ENCODE results near the gene CFAP119.
"Not testable (repeated sequence)": the region's sequence is repeated elsewhere in the genome, so short reads cannot be mapped to it uniquely, and the experiment has no call there.

The CFAP119 gene

DNA sequence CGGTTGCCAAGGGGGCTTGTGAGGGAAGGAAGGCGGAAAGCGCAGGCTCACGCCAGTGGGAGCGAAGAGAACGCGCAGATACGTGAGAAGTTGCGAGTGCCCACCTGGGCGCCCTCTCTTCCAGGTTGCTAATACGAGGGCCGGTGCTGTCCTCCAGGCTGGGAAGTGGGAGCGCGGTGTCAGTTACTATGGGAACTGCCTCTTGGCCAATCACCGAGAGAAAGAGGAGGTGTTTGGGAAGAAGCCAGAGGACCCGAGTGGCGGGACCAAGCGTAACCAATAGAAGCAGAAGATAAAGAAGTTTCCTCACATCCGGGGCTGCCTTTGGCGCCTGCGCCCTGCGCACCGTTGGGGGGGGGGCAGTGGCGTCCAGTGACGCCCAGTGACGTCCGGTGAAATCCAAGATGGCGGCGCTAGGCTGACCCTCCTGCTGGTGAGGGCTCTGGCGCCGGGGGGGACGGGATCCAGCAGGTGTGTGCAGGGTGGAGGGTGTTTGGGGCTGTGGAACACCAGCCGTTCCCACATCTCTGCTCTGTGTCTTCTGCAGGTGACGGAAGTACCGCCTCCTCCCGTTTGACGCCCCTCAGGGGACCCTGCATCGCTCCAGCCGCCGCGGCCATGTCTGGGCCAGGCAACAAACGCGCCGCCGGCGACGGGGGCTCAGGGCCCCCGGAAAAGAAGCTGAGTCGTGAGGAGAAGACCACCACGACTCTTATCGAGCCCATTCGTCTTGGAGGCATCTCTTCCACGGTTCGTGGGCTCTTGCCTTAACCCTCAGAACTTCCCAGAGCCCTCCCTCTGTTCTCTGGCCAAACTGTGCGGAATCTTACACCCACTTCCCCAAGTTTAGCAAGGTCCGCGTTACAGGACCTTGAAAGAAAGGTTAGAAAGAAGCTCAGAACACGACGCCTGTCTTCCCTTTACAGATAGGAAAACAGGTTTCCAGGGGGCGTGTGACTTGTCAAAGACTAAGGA is at the start of gene CFAP119, which contains the start of gene RNF40:
TSS of gene CFAP119 (minus strand) at position 135 of the 975 bp plus-strand sequence. CDS start 314 bp downstream, outside the sequence.
TSS of gene RNF40 (plus strand) at position 395 of the 975 bp plus-strand sequence. CDS start at position 619, 224 bp downstream.
- peak; percentile 92 to 99 (median 96) for DNase-seq
- intact Hi-C loops (cut with DNase I), result loop anchor here (2.0 to 10.0 kb wide), 2 partner anchors 13 to 63 kb away; partner anchors contain the start of gene PHKG2

DNA sequence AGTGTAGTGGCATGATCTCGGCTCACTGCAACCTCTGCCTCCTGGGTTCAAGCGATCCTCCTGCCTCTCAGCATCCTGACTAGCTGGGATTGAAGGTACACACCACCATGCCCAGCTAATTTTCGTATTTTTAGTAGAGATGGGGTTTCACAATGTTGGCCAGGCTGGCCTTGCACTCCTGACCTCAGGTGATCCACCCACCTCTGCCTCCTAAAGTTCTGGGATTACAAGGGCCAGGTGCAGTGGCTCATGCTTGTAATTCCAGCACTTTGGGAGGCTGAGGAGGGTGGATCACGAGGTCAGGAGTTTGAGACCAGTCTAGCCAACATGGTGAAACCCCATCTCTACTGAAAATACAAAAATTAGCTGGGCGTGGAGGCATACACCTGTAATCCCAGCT is 47.8 kb upstream of the CFAP119 start:
- peak in 1 of 10 donors; percentile 12 for DNase-seq
- intact Hi-C loops (cut with DNase I), result not testable (repeated sequence)

DNA sequence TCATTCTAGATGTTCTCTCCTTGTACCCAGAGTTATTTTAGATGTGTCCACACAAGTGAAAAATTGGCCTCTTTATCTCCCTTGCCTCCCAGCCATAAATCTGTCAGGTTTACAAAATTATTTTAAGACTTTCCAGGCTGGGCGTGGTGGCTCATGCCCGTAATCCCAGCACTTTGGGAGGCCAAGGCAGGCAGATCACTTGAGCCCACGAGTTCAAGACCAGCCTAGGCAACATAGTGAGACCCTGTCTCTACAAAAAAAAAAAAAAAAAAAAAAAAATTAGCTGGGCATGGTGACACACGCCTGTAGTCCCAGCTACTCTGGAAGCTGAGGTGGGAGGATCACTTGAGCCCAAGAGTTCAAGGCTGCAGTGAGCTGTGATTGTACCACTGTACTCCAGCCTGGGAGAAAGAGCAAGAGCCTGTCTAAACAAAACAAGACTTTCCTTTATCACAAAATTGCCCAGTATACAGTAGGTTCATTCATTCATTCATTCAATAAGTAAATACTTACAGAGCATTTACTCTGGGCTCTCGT is 47.1 kb upstream of the CFAP119 start:
- intact Hi-C loops (cut with DNase I), result not testable (repeated sequence)
- peak in 2 of 10 donors; percentile 6 to 15 for DNase-seq

DNA sequence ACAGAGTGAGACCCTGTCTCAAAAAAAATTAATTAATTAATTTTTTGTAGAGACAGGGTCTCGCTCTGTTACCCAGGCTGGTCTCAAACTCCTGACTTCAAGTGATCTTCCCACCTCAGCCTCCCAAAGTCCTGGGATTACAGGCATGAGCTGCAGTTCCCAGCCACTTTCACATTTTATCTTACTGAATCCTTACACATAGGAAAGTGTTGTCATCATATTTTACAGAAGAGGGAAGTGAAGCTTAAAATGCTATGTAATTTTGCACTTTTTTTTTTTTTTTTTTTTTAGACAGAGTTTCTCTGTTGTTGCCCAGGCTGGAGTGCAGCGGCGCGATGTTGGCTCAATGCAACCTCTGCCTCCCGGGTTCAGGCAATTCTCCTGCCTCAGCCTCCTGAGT is 46.3 kb upstream of the CFAP119 start:
- peak in 1 of 10 donors; percentile 14 for DNase-seq
- intact Hi-C loops (cut with DNase I), result no loop called here

DNA sequence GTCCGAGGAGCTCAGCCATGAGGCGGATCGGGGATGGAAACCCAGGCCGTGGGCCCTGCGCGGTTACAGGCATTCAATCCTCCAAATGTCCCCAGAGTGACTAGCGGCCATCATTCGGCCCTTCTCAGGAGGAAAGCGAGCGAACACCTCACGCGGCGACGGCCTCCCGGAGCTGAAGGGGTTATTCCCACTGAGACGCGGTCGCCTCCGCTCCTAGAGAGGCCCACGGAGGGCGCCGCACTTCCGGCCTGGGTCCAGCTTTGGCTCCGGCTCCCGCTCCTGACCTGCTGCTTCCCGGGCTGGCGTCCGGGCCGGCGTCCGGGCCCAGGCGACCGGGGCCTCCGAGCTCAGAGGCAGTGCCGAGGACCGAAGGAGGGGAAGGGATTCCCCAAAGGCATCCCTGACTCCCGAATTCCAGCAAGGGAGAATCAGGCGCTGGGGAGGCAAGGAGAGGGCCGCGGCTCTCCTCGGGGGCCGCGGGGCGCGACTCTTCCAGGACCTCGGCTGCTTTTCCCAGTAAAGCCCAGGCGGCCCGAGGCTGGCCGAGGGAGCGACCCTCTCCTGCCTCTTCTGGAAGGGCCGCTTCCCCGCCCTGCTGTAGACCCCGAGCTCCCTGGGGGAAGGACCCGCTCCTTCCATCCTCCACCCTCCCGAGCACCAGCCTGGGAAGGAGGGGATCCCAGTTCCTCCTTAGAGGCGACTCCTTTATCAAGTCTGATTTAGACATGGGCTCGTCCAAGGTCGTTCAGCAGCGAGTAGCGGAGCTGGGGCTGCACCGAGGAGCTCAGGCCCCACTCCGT is 43.7 kb upstream of the CFAP119 start:
- intact Hi-C loops (cut with DNase I), result loop anchor here (1.0 kb wide), 2 partner anchors 18 to 70 kb away; partner anchors contain the start of gene ZNF629
- DNase-seq, result peak; percentile 77 to 98 (median 88)

DNA sequence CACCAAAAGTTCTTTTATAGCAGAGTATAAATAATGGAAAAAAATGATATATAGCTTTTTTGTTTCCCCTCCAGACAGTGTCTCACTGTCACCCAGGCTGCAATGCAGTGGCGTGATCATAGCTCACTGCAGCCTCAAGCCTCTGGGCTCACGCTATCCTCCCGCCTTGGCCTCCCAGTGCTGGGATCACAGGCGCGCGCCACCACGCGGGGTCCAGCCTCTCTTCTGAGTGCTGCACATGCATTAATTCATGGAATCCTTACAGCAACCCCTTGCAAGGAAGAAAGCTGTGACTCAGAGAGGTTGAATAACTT is 43.2 kb upstream of the CFAP119 start:
- intact Hi-C loops (cut with DNase I), result loop anchor here (1.0 kb wide), 2 partner anchors 18 to 70 kb away; partner anchors contain the start of gene ZNF629
- no peak for DNase-seq

DNA sequence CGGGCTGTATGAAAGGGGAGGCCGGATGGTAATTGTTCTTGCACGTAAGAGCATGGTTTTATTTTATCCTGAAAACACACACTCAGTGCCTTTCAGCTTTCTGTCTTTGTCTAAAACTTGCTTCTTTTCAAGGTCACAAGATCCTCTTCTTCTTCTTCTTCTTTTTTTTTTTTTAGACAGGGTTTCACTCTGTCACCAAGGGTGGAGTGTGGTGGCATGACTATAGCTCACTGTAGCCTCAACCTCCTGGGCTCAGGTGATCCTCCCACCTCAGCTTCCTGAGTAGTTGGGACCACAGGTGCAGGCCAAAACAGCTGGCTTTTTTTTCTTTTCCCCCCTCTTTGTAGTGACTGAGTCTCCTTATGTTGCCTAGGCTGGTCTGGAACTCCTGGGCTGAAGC is 41.1 kb upstream of the CFAP119 start:
- DNase-seq, result peak in 1 of 10 donors; percentile 4
- intact Hi-C loops (cut with DNase I), result no loop called here

DNA sequence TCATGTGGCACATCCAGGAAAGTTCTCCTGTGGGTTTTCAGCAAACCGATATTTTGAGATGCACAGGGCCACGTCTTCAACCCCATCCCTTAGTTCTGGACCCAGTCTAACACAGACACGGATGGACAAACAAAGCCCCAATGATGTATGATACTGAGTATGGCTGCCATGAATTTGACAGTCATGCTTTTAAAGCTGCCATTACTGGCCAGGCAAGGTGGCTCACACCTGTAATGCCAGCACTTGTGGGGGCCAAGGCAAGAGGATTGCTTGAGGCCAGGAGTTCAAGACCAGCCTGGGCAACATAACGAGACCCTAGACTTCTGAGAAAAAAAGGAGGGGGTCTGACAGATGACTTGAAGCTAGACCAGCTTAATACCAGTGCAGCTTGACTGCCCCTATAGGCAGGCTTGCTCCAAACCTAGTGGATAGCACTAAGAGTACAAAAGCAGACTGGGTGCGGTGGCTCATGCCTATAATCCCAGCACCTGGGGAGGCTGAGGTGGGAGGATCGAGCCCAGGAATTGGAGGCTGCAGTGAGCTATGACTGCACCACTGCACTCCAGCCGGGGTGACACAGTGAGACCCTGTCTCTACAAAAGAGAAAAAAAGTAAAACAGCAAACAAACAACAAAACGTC is 35.9 kb upstream of the CFAP119 start:
- peak in 2 of 10 donors; percentile 10 to 44 for DNase-seq
- intact Hi-C loops (cut with DNase I), result no loop called here

DNA sequence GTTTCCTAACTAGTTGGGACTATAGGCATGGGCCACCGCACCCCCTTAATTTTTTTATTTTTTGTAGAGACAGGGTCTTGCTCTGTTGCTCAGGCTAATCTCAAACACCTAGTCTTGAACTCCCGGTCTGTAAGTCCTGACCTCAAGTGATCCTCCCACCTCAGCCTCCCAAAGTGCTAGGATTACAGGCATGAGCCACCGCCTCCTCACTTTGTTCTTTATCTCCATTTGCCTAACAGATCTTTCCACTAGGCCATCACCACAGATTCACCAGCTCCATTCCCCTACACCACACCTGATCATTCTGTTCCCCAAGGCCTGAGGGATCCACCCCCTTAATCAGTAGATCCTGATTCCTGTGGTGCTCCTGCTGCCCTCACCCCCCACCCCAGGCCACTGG is 32.8 kb upstream of the CFAP119 start:
- intact Hi-C loops (cut with DNase I), result no loop called here
- DNase-seq, result no peak

DNA sequence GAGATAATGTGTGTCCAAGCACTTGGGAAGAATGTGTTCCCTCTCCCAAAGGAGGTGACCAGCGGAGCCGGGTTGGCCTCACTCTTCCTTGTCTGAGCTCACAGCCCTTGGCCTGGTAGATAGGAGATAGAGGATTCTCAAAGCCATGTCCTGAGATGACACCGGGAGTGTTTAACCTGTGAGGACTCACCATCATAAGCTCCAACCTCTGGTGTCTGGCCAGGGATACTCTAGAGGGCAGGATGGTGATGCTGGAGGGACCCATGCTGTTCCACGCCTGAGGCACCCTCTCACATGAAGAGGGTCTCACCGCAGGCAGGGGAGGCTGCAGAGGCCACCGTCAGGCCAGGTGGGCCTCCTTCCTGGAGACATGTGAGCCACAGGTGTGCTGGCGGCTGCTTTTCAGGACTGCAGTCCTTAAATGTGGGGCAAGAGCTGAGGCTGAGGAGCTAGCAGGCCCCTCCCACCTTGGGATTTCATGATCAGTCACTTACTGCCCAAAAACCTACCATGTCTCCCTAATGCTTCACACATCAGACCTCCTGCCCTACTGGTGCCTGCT is 31.7 kb upstream of the CFAP119 start:
- peak in 1 of 10 donors; percentile 46 for DNase-seq
- intact Hi-C loops (cut with DNase I), result no loop called here

DNA sequence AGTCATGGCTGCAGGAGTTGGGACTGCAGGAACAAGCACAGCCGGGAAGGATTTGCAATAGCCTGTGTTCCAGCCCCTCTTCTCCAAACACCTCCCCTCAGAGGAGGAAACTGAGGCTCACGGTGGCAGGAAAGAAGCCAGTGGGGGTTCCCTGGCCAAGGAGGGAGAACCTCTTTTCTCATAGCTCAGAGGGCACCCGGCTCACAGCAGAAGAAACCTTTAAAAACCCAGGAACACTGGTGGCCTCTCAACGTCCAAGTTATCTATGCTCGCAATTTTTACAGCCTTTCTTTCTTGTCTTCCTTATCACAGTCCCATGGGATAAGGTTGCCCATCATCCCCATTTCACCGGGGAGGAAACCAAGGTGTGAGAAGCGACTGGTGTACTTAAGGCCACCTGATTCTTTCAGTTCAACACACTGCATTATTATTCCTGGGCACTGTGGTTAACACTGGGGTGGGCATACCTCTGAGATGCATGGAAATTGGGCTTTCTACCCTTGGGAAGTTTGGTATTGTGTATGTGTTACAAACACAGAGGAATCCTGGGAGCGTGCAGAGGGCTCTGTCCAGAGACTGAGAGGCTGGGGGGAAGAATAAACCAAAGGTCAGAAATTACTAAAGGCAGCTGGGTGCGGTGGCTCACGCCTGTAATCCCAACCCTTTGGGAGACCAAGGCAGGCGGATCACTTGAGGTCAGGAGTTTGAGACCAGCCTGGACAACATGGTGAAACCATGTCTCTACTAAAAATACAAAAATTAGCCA is 25.9 kb upstream of the CFAP119 start:
- peak in 1 of 10 donors; percentile 16 for DNase-seq
- intact Hi-C loops (cut with DNase I), result loop anchor here (1.0 to 2.0 kb wide), 2 partner anchors 18 to 87 kb away; no protein-coding TSS in a partner anchor

DNA sequence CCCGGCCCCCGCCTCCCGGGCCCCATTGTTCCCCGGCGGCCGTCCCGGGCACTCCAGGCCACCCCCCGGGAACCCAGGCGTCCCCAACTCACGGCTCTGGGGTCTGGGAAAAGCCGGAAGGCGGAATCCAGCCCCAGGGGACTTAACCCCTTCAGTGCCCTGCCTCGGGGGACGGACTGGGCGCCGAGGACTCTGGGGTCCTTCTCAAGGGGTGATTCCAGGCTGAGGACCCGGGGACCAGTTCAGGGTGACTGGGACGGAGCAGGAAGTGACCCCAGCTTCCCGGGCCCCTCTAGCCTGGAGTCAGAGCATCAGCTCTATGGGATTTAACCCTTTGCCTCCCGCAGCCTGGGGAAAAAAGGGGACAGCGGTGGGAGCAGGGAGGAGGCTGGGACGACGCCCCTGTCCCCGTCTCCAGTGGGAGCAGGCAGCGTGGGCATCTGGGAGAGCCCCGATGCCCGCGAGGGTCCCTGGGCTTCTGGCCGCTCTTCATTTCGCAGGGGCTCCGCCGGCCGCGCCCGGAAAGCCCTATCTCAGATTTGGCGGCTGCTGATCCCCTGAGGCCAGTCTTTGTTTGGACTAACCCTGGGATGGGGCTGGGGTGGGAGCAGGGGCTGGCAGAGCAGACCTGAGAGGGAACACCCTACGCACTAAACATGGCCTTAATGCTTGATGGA is 25.2 kb upstream of the CFAP119 start, which contains the start of gene ZNF629:
TSS of gene ZNF629 (minus strand) at position 270 of the 677 bp plus-strand sequence. CDS start 2,723 bp downstream, outside the sequence.
- intact Hi-C loops (cut with DNase I), result loop anchor here (1.0 to 2.0 kb wide), 2 partner anchors 18 to 88 kb away; no protein-coding TSS in a partner anchor
- peak; percentile 68 to 96 (median 79) for DNase-seq

DNA sequence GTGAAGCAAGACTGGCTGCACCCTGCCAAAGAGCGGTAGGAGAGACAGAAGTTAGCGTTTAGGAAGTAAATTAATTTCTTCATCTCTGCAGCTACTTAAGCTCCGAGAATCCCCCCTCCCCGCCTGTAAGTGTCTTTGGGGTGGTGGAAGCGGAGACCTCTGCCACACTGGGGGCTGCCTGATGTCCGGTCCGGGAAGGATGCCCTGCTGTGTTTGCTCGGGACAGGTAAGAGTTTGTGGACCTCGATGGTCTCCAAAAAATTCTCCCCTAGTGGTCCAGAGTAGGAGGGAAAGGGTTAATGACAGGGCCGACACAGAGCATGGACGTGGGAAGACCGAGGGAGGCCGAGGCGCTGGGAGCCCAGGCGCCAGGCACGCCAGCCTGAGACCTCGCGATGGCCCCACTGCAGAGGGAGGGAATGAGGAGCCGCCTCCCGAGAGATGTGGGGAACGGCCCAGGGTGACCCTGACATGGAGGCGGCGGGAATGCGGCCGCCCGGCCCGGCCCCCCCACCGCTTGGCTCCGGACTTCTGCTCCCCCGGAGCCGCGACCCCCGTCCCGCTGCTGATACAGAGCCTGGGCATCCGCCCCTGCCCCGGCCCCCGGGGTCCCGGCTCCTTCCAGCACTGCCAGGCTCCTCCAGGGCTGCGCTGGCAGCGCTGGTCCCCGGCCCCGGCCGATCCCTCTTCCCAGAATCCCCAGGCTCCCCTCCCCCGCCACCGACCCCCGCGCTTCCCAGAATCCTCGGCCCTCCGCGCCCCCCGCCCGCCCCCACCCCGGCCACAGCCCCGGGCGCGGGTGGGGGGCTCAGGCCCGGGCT is 24.5 kb upstream of the CFAP119 start:
- peak in 2 of 10 donors; percentile 25 to 75 for DNase-seq
- intact Hi-C loops (cut with DNase I), result loop anchor here (2.0 kb wide), 1 partner anchor 88 kb away; no protein-coding TSS in a partner anchor

DNA sequence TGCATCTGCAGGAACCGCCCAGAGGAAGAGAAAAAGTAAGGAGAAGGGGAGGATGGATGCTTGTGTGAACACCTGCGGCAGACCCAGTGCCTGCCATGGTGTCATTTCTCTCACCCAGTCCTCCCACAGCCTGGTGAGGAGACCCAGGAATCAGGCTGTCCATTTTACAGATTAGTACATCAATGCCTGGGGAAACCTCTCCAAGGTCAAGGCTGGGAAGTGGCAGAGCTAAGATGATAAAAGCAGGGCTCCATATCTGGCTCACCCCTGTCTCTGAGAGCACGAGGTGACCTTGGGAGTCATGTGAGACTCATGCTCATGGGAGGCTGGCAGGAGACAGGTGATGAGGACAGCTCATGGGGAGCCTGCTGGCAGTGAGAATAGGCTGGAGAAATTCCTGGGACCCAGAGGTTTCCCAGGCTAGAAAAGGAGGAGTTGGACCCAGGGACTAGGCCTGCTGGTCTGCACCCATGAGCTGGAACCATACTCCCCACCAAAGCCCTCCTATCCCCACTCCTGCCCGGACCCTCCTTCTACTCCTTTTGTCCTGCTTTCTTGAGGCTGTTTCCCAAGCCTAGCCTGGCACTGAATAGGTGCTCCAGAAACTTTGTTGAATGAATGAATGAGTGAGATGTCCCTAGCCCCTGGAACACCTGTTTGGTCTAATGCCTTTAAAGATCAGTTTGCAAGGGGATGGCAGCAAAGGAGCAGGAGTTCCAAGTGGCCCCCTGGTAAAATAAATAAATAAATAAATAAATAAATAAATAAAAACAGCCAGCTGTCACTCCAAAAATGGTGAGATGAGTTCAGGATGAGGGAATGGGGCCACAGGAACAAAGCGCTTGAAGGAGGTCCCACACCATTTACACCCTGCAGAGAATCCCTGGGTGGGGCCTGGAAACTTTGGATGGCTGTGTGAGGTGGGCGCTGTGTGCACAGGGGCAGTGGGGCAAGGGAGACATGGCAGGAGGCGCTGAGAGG is 23.6 kb upstream of the CFAP119 start:
- intact Hi-C loops (cut with DNase I), result loop anchor here (2.0 kb wide), 1 partner anchor 89 kb away; no protein-coding TSS in a partner anchor
- no peak for DNase-seq

DNA sequence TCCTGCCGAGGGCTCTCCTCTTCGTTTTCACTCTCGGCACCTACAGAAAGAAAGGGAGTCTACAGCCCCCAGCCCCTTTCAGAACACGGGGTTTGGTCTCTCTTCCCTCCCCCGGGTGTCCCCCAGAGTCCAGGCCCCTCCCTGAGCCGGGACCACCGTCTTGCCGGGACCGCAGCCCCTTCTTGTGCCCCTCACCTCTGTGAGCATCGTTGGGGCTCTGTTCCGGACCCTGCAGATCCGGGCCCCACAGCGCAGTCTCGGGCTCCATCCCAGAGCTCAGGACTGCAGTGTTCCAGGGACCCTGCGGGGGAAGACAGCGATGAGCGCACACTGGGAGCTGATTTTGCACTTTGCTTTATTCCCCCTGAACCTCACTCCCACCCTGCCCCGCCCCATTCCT is 22.4 kb upstream of the CFAP119 start:
- intact Hi-C loops (cut with DNase I), result no loop called here
- no peak for DNase-seq

All from posterior cingulate gyrus (tissue), 11 donors.